HepG2 (cell line): ENCODE data around the gene PARP1. TPM values are rescaled to one million over a fixed set of nuclear protein-coding genes. Genes with fewer than 3 reads are reported as not detected.

Source experiments
- ATAC-seq: fragments of 200-7000 bp; cut with Tn5 transposase; 3 replicates; pipeline ENCODE4 v1.9.1; 2020; ENCODE audit warnings: mild to moderate bottlenecking, moderate library complexity
- BruUV-seq: library from RNA; stranded (reverse); fragments of 400-500 nt; replicated peaks from 2 replicates; lab custom pipeline; 2021; lab: Mats Ljungman, UMichigan
- CTCF ChIA-PET: fragments of 300-600 bp; formaldehyde crosslinking; extraction: SDS; loops from one replicate; lab custom pipeline; 2021; ENCODE audit warnings: low total read pairs, inconsistent platforms, low intra/inter-chr PET ratio; lab: Yijun Ruan, JAX
- POLR2A ChIA-PET: fragments of 350-600 bp; sonication (Branson Sonifier 250); formaldehyde crosslinking; loops from one replicate; lab custom pipeline; 2020; ENCODE audit warnings: antibody characterized with exemption, inconsistent platforms; lab: Yijun Ruan, JAX
- DNase-seq: peaks from one replicate; pipeline ENCODE4 v3.0.0-alpha.2; 2015; ENCODE audit warnings: low spot score
- FAIRE-seq: peaks from 3 replicates; lab custom pipeline; 2011; peaks lifted over from hg19 to GRCh38; lab: Jason Lieb, UNC
- H2AFZ ChIP-seq: one replicate; pipeline ENCODE4 v1.6.1; 2011; ENCODE audit warnings: low read length, inconsistent platforms
- H3K27ac ChIP-seq: fragments of 300-600 bp; 3 replicates; pipeline ENCODE4 v1.8.0; 2011; ENCODE audit warnings: mixed run types, mild to moderate bottlenecking, mixed read lengths, low read length, inconsistent platforms; ENCODE audit not compliant: insufficient read depth; ENCODE audit errors: extremely low read length
- H3K27me3 ChIP-seq, 2 experiments: fragments of 200-600 bp in 1 of 2; 2 replicates in 1 of 2; 3 replicates in 1 of 2; pipeline versions ENCODE4 v1.6.0 to v1.8.0; 2011; ENCODE audit warnings: low read length in 2 of 2, mild to moderate bottlenecking in 2 of 2, moderate library complexity in 2 of 2, inconsistent platforms in 1 of 2; ENCODE audit not compliant: insufficient read depth in 2 of 2, control insufficient read depth in 1 of 2
- H3K36me3 ChIP-seq, 2 experiments: fragments of 200-600 bp in 1 of 2; replicated peaks in 1 of 2; 2 replicates in 1 of 2; 3 replicates in 1 of 2; pipeline versions ENCODE4 v1.5.1 to v1.8.0; 2011; ENCODE audit warnings: low read length in 2 of 2, inconsistent platforms in 1 of 2; ENCODE audit not compliant: insufficient read depth in 2 of 2, control insufficient read depth in 1 of 2
- H3K4me1 ChIP-seq: 2 replicates; pipeline ENCODE4 v1.5.1; 2012; ENCODE audit warnings: low read length, inconsistent platforms; ENCODE audit not compliant: insufficient read depth
- H3K4me2 ChIP-seq: 2 replicates; pipeline ENCODE4 v1.6.0; 2011; ENCODE audit warnings: low read depth, low read length, inconsistent platforms
- H3K4me3 ChIP-seq, 3 experiments: fragments of 200-600 bp in 1 of 3; sonication (generic), shearing (Covaris generic) in 1 of 3; replicated peaks in 1 of 3; 2 replicates each; pipeline ENCODE4 v1.5.1; 2011 to 2016; ENCODE audit warnings: low read length in 3 of 3, inconsistent platforms in 2 of 3, low read depth in 2 of 3, mild to moderate bottlenecking in 2 of 3, control low read depth in 1 of 3, mixed read lengths in 1 of 3; ENCODE audit not compliant: insufficient read depth in 1 of 3
- H3K79me2 ChIP-seq: one replicate; pipeline ENCODE4 v1.6.1; 2011; ENCODE audit warnings: low read length, inconsistent platforms; ENCODE audit not compliant: insufficient read depth
- H3K9ac ChIP-seq: 2 replicates; pipeline ENCODE4 v1.6.0; 2011; ENCODE audit warnings: mild to moderate bottlenecking, low read depth, low read length, inconsistent platforms; ENCODE audit not compliant: insufficient read depth
- H3K9me3 ChIP-seq: 2 replicates; pipeline ENCODE4 v1.5.1; 2012; ENCODE audit warnings: mild to moderate bottlenecking, low read length
- H4K20me1 ChIP-seq: 2 replicates; pipeline ENCODE4 v1.6.0; 2011; ENCODE audit warnings: inconsistent platforms, mild to moderate bottlenecking, low read length, moderate library complexity; ENCODE audit not compliant: insufficient read depth
- CAMTA2 ChIP-seq: sonication (generic); formaldehyde crosslinking; IDR thresholded peaks from 2 replicates; pipeline ENCODE4 v1.4.0; 2020; ENCODE audit warnings: mild to moderate bottlenecking, missing genetic modification reagents, borderline replicate concordance
- CEBPB ChIP-seq: IDR thresholded peaks from 2 replicates; pipeline ENCODE4 v1.6.1; 2011; ENCODE audit warnings: low read depth, low read length, improper control_type of control experiment, borderline replicate concordance
- FOXM1 ChIP-seq: sonication (generic); formaldehyde crosslinking; IDR thresholded peaks from 2 replicates; pipeline ENCODE4 v1.5.0; 2020; ENCODE audit warnings: missing genetic modification reagents
- KDM5A ChIP-seq: fragments of 200-600 bp; sonication (generic); IDR thresholded peaks from 2 replicates; pipeline ENCODE4 v1.7.0; 2018; ENCODE audit warnings: antibody characterized with exemption, mild to moderate bottlenecking, low read length, borderline replicate concordance
- MED8 ChIP-seq: sonication (generic); formaldehyde crosslinking; IDR thresholded peaks from 2 replicates; pipeline ENCODE4 v1.8.1; 2023; ENCODE audit warnings: mild to moderate bottlenecking, missing genetic modification reagents; ENCODE audit not compliant: insufficient replicate concordance
- SIN3B ChIP-seq: fragments of 150-350 bp; IDR thresholded peaks from 2 replicates; pipeline ENCODE4 v1.6.1; 2014; ENCODE audit warnings: low read length
- ZNF431 ChIP-seq: sonication (generic); formaldehyde crosslinking; IDR thresholded peaks from 2 replicates; pipeline ENCODE4 v1.9.0; 2022; ENCODE audit warnings: missing genetic modification reagents, low read depth, mild to moderate bottlenecking, borderline replicate concordance
- ZNF646 ChIP-seq: sonication (generic); formaldehyde crosslinking; IDR thresholded peaks from 2 replicates; pipeline ENCODE4 v1.9.0; 2021; ENCODE audit warnings: mild to moderate bottlenecking, missing genetic modification reagents
- ZNF780A ChIP-seq: sonication (generic); formaldehyde crosslinking; IDR thresholded peaks from 2 replicates; pipeline ENCODE4 v1.8.0; 2022; ENCODE audit warnings: mild to moderate bottlenecking, missing genetic modification reagents, moderate library complexity
- WGBS: methylation state at CpG from one replicate; pipeline ENCODE4 v1.1.6; 2017; ENCODE audit warnings: low lambda C conversion rate; 5-methylcytosine and 5-hydroxymethylcytosine counted together
- in situ Hi-C: cut with HindIII; loops from 2 replicates; pipeline ENCODE4 v1.10.0; 2017; ENCODE audit warnings: low pct_unique_long_range_greater_than_20kb; ENCODE audit not compliant: extremely low pct_ligation_motif_present
- intact Hi-C: fragments of 100-400 bp; cut with micrococcal nuclease; formaldehyde crosslinking; loops from one replicate; pipeline ENCODE4 v1.10.0; 2022; ENCODE audit not compliant: unreplicated experiment
- polyA plus RNA-seq, 8 experiments: library from polyadenylated mRNA; depleted of rRNA in 3 of 8; stranded (reverse) in 7 of 8; unstranded in 1 of 8; fragments of >200 nt; fragmentation: Illumina TruSeq in 4 of 8; extraction: Trizol in 4 of 8; gene quantifications; 2 replicates each; pipeline versions ENCODE4 v1.2.1 to v1.2.3, GENCODE V29; 2011 to 2016; ENCODE audit warnings: low read depth in 4 of 8, missing spikeins in 1 of 8, mixed read lengths in 1 of 8; ENCODE audit not compliant: insufficient read depth in 1 of 8
- total RNA-seq, 5 experiments: library from RNA; depleted of rRNA; stranded (reverse); fragments of >200 nt; fragmentation: Illumina TruSeq; extraction: Trizol; gene quantifications; 2 replicates each; pipeline ENCODE4 v1.2.3, GENCODE V29; 2016; ENCODE audit warnings: low read depth in 1 of 5

The PARP1 gene
- total and polyA plus RNA-seq, 2 of the 13 experiments (the other 11 are each of a cell fraction or from before 2014, with no cell fraction given): 50.1 to 85.2 TPM

GRCh38 chr1:226402739-226403165, 5.1 kb downstream of the PARP1 start:
- BruUV-seq: no TSS peak
- Histone ChIP-seq H2AFZ (no peak overlapping the region), H3K9ac (no peak overlapping the region), H3K9me3 (no peaks in the 10 kb centered on the region), H3K27ac (no peak overlapping the region), H3K79me2 (peaks cover 45% of the 10 kb centered on the region), H3K4me1 (peaks cover 65% of the 10 kb centered on the region), H3K4me3 (no peak overlapping the region), H3K4me2 (no peak overlapping the region), H3K36me3 (peaks cover 7 to 37% of the 10 kb centered on the region in 2 experiments), H4K20me1 (peaks cover 10% of the 10 kb centered on the region), H3K27me3 (no peaks in the 10 kb centered on the region)
- TF ChIP-seq KDM5A: no peak
- no peak for TF ChIP-seq ZNF646
- TF ChIP-seq FOXM1: no peak
- no peak for TF ChIP-seq CAMTA2 (CRISPR knock-in tag)
- TF ChIP-seq ZNF431 (CRISPR knock-in tag): no peak
- TF ChIP-seq SIN3B: no peak
- TF ChIP-seq CEBPB: no peak
- TF ChIP-seq MED8 (CRISPR knock-in tag): no peak
- no peak for TF ChIP-seq ZNF780A (CRISPR knock-in tag)
- 96% methylated on average over 2 of the region's 4 CpGs for WGBS
- no peak for ATAC-seq
- CTCF ChIA-PET: no interaction called here
- DNase-seq: no peak
- FAIRE-seq: no peak
- POLR2A ChIA-PET: no interaction called here
- intact Hi-C loops (no loop called here), in situ Hi-C loops (no loop called here)
